SW480 (cell line): ENCODE results near the gene PEMT.

Source experiments
- DNase-seq: peaks from one replicate; pipeline ENCODE4 v3.0.0-alpha.2; 2016; ENCODE audit warnings: low spot score

The PEMT gene

DNA sequence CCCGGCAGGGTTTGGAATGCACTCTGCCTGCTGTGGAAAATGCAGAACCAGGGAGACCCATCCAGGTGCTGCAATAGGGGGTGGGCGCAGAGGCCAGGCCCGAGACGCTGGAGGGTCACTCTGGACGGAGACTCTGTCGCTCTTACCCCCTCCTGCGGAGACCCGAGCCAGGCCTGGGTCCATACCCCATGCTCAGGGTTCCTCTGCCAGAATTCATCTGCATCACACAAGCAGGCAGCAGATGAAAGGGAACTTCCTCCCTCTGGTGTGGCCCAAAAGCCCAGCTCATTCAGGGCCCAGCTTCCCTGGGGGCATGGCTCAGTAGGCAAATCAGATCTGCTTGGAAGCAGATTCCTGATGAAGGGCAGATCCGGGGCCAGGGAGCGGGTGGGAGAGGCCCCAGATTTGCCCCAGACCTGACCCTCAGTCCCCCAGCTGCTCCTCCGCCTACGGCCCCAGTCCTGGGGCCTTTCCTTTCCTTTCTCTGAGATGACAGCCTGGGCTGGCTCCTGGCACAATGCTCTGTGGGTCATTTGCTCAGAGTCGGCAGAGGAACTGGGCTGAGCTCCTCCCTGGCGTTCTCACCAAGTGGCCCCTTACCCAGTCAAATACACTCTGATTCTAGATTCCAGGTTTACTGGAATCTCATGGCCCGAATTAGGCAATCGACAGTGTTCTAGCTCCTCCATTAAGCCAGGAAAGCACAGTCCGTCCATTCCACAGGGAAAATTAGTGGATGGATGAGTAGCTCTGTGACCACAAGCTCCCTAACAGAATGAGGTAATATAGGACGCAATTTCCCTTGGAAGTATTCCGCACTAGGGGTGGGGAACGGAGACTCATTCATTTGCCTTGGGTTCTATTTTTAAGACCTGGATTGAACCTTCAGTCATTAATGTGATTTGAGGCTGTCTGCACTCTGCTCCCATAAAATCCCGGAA, 76.2 kb downstream of the PEMT start:
- DNase-seq, result no peak

DNA sequence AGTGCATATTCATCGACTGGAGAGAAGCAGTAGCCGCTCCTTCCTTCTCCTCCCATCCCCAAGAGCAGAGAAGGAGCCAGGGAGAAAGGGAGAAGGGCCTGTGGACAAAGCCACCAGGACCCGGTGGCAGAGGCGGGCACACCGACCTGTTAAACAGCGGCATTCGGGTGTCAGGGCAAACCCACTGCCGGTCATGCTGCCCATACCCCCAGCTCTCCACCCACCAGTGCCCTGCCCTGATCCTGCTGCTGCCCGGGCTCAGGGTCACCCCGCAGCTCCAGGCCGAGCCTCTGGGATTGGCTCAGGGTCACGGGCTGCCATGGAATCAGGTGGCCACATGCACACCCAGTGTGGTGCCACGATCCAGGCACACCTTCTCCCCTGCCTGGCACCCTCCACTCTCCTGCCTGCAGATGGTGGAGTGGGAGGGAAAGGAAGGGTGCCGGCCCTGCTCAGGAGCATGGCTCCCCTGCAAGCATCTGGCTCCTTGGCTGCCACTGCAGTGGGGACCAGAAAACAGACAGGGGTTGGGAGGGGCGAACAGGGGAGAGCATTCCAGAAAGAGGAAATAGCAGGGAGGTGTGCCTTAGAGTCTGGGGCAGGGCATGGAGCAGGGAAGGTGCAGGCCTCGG, 77.0 kb downstream of the PEMT start:
- DNase-seq, result no peak

DNA sequence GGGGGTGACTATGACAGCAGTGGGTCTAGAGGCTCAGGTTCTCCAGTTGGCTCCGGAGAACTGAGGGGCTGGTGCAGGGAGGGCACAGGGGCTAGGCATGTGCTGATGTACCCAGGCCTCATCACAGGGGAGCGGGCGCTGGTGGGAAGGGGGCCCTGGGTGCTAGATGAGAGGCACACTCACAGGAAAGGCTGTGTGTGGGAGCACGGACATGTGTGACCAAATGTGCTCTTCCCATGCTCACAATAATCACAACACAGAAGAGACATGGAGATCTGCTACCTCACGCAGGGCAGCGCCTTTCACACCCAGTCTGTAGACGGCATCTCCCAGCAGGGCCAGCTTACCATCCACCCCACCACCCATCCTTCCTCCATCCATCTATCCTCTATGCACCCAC, 77.9 kb downstream of the PEMT start:
- DNase-seq, result no peak

DNA sequence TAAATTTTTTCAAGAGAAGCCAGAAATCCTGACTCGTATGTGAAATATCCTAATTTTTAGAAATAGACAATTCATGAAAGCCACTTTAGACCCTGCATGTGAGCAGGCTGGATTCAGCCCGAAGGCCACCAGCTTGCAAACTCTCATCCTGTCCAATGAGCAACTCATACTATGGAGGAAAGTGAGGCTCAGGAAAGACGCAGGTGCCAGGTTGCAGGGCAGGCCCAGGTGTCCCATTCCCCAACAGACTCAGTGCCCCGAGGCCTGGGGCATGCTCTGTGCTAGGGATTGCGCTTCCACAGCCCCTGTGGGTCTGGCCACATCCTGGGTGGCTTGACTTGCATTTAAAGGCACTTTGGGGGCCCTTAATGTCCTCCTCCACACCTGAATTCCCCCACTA, 78.6 kb downstream of the PEMT start:
- no peak for DNase-seq

DNA sequence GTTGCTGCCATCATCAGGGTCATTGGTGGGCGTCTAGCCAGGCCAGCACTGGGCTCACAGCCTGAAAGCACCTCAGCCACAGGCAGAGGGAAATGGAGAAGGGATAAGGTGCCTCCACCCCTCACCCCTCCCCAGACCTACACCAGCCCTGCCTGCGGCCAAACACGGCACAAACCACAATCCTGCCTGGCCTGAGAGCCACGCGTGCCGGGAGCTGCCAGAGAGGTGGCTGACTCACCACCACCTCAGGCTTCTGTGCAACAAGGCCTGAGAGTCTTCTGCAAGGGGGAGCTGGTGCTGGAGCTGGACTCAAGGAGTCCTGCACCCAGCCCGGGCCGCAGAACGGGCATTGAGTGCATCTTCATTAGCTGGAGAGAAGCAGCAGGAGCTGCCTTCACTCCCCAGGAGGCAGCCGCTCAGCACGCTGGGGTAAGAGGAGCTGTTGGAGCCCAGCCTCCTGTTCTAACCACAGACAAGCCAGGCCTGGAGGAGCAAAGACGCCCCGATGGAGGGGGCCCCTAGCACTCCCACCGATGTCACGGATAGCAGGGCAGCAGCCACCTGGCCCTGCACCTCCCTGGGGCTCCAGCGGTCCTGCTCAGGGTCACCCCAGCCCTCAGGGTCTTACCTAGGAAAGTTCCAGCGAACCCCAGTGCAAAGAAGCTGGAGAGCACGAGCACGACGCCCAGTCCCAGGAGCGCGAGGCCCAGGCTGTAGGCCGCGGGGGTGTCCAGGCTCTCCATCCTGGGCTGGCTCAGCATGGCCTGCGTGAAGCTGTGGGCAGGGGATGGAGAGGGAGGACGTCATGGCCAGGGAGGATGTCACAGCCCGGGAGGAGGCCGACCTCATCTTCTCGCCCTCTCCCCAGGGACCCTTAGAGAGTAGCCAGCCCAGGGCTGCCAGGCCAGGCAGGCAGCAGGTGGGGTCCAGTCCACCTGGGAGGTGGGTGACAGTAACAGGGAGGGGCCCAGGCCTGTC, 79.3 kb downstream of the PEMT start:
- DNase-seq, result peak; percentile 65

DNA sequence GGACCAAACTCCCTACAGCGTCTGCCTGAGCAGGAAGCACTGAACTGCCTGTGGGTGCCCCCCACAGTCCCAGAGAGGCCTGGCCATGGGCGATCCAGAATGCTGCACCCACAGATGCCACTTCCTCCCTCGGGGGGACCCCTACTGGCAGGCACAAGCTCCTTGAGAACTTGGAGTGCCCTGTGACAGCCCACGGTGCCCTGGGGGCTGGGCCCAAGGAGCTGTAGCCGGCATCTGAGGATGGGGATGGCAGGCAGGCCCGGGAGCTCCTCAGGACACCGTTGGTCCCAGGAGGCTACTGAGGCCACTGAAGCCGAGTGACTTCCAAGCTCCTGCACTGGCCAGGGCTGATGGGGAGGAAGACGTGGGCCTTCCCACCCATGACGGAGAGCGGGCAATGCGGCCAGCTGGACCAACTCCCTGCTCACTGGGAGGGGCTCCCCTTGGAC, 80.2 kb downstream of the PEMT start:
- no peak for DNase-seq

DNA sequence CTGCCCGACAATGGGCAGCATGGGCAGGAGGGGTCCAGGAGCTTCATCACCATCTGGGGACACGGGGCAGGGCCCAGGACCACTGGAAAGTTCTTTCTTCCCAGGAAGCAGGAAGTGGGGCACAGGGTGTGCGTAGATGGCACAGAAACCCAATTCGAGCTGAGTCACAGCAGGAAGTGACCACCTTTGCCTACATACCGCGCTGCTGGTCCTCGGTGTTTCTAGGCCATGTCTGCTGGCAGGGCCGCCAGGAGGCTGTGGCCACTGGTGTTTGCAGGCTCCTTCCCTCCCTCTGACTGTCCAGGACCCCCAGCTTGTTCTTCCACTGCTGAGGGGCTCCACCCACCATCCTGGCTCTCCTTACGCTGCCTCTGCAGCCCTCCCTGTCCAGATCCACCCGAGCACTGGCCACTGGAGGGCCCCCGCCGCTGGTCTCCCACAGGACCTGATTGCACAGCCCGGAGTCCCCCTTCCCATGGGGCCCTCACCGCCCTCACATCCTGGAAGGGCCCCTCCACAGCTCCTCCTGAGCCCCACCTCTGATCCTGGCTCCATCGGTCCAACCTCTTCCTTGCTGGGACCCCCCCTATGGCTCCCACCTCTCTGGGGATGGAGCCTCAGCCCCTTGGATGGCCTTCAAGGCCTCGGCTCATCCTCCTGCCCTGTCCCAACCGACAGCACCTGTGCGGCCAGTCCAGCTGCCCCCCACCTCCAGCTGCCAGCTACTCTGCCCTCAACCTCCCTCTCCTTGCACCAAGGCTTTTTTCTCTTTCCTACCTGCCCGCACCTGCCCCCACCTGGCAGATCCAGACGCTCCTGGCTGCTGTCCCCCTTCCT, 80.8 kb downstream of the PEMT start:
- DNase-seq, result no peak

DNA sequence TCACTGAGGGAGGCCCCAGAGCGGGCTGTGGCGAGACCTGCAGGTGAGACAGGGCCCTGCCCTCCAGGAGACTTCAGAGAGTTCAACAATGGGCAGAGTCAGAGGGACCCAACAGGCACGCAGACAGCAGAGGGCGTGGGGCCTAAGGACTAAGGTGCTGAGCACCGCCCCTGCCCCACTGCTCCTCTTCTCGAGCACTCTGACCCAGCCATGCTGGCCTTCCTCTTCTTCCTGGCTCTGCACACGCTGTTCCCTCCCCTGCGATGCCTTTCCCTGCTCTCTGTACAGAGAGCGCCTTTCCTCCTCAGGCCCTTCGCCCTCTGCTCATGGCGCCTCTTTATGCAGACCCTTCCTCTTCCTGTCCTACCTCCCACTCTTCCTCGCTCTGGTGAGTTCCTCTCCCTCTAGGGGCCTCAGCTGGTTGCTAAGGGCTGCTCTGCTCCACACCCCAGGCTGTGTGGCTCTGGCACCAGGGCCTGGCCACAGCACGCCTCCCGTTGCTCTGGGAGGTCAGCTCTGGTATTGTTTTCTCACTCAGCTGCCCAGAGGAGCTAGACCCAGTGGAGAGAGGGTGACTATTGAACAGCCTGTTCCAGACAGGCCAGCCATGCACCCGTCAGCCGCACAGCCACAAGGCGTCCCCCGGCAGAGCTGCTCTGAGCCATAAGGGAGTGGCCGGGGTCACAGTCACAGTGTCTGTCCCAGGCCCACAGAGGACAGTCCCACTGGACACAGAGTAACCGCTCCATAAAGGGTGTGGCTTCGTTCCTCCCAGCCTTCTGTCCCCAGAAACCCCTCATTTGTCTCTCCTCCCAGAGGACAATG, 81.7 kb downstream of the PEMT start:
- DNase-seq, result no peak

DNA sequence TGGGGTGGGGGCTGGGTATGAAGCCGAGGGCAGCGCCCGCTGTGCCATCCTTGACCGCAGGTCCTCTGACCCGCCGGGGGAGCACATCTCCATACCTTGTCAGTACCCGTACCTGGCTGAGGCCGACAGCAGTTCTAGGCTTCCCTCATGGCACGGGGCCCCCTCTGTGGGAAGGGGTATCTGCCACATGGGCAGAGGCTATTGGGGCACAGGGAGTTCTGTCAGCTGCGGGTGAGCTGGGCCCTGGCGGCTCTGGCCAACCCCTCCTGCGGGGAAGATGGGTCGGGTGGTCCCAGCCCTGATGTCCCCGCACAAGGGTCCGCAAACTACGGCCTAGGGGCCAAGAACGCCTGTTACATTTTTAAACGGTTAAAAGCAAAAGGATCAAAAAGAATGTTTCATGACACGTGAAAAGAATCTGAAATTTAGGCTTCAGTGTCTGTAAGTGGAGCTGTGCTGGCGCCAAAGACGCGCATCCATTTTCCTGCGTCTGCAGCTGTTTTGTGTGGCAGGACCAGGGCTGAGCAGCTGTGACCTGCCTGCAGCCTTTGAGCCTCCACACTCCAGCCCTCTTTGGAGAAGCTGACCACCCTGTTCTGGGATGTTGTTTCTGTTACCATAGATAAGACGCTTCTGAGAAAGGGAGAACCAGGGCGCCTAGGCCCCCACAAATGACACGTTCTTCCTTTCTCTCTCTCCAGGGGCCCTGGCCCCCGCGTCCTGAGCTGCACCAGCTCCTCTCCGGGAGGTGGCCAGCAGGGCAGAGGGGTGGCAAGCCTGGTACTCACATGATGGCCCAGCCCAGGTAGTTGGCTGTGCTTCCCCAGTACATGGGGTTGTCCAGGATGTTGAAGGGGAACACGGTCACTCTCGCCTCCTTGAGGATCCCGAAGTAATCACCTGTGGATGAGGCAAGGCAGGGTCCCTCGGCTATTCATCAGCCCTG, 82.6 kb downstream of the PEMT start:
- DNase-seq, result no peak

DNA sequence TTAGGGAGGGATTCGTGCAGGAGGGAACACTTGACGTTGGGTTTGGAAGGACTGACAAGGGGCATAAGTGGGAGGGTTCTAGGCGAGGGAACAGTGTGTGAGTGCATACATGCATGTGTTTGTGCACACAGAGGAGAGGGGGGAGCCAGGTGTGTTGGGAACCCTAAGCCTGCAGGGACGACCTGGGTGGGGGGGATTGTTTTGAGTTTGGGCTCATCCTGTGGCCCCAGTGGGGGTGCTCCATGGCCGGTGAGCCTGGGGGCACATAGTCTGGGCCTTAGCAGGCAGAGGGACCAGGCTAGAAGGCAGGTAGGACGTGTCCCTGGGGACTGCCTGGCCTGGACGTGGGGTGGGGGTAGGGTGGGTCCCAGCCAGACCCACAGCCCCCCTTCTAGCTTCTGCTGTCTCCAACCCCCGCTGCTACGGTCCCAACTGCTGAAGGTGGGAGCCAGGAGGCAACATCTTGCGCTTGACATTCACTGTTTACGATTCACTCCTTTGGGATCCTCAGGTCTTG, 83.4 kb downstream of the PEMT start:
- no peak for DNase-seq

DNA sequence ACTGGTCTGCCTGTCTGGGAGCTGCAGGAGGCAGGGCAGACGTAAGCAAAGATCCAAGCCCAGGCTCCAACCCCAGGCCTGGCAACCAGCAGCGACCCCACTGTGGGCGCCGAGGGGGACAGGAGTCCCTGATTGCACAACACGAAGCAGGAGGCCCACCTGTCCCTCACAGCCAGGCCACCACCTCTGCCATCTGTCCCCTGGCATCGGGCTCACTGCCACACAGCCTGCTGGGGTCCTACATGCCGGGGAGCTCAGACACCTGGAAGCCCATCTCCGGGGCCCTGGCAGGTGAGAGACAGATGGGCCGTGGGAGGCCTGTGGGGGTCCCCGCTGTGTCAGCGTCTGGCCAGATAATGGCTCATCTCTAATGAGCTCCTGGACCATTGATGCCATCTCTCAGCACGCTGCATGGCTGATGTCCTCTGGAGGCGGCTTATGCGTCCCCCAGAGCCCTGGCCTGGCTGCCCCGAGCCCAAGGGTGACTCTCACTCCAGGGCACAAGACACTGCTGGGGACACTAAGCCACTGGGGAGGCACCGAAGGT, 84.0 kb downstream of the PEMT start:
- no peak for DNase-seq

DNA sequence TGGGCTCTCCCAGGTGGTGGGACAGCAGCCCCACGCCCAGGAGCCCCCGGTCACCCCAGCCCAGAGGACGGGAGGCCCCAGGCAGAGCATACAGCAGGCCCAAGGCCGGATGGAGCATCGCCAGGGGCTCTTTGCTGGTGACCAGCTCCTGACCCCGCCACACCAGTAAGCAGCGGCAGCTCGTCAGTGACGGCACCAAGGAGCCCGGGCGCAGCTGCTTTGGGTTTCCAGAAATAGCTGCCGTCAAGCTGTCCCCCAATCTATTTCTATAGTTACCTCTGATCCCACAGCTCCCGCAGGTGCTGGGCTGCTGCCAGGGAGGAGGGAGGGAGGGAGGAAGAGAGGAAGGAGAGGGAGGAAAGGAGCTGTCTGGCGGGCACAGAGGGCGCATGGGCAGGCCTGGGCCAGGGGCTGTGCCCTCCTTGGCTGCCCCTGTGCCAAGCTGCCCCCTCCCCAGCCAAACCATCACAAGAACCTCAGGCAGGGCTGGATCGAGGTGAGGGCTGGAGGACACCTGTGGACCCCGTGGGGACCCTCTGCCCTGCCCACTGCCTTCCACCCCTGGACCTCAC, 84.5 kb downstream of the PEMT start:
- DNase-seq, result no peak

DNA sequence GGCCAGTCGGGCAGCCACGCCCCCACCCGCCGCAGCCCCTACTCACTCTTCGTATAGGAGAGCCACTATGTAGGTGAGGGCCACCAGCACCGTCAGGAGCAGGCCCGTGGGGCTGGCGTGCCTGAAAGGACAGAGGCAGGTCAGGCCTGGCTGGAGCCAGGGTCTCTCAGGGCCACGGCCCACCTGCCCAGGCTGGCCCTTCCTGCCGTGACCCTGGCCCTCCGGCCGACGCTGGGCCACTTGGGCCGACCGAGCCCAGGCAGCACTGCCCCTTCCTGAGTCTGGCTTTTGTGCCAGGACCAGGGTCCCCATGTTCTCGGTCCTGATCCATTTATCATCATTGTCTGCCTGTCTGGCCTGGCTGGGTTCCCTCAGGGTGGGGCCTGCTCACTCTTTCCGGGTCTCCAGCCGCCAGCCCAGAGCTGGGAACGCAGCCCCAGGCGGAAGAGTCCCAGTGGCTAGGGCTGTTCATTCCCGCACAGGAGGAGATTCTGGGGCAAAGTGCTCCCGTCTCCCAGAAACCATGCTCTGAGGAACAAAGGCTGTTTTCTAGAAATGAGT, 85.2 kb downstream of the PEMT start:
- DNase-seq, result no peak

DNA sequence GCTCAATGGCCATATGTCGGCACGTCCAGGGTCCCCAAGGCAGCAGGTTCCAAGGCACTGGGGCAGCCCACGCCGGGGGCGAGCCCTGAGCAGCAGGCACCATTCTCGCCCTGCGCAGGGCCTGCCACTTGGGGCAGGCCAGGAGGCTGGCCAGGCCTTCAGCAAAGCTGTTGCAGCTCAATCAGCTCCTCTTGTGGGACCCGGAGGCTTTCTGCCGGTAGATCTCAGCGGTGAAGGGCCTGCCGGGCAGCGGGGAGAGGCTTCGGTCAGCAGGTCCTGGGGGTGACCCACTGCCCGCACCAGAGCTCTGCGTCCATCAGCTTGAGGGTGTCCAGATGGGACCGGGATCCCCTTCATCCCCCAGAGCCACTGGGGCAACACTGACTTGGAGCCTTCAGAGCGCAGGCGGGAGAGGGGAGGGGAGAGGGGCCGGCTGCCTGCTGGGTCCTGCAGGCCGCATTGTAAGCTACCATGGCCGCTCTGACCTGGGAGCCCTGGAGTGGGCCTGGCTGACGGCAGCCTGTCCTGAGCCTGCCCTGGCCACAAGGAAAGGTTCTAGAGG, 85.8 kb downstream of the PEMT start:
- no peak for DNase-seq

DNA sequence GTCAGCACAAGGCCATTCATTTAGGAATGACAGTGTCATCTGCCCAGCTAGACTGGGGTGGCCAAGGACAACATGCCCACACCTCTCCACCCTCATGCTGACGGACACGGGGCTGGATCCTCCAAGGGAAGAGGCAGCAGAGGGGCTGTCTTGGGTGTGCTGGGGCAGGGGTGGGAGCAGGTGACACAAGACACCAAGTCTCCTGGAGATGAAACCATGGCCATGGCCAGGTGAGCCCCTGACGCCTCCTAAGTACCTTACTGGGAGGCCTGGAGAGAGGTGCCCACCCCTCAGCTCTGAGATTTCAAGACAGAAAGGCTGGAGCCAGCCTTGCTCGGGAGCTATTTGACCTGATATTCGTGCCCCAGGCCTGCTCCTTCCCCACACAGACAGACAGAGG, 86.4 kb downstream of the PEMT start:
- no peak for DNase-seq

DNA sequence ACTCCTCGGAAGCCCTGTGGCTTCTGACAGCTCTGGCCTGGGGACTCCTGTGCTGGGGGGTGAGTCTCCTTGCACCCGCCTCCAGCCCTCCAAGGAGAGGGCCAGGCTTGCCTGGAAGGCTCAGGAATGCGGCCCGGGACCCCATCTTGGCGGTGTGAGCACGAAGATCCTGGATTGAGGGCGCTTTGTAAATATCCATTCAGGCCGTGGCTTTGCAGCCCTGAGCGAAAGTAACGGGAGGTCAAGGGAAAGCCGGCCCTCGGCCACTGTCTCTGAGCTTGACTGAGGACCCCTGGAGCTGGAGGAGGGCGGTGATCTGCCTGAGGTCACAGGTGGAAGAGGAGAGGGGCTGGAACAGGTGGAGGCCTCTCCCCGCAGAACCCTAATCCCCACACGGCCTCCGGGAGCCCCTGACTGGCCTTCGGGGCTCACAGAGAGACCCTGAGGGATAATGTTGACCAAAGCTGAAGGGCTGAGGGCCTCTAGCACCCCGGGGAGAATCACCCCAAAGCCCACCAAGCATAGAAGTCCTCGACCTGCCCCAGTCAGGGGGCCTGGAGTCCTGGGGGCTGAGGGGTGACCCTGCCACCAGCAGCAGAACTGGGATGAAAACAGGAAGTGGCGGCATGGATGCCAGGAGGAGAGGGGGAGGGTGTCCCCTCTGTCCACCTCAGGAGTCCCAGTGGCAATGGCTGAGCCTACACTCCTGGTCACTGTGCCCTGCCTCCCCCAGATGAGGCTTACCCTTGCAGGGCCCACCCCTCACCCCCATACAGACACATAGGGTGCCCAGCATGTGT, 87.0 kb downstream of the PEMT start:
- no peak for DNase-seq

DNA sequence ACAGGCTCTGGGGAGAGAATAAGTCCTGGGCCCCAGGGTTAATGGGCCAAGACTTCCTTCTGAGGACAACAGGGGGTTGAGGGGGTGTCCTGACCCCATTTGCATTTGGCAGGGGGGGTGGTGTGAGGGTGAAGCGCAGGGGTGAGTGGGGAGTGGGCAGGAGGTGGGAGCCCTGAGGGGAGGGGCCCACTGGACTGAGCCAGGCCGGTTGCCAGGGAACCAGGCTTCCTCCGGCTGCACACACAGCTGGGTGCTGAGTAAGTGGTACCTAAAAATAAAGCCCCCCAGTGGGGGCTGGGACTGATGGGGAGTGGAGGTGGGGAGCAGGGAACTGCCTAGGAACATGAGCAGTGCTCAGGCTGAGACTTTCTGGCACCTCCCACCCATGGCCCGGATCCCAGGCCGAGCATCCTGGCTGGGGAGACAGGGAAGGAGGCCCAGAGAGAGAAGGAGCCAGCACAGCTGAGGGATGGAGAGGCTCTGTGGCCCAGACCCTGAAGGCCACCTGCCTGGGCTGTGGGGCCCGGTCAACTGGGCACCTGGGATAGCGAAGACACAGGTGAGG, 87.9 kb downstream of the PEMT start:
- DNase-seq, result no peak
